ENCODE data around the gene PAPLN.

PAPLN gene

GRCh38 chr14:73232984-73233383 lies 4.3 kb upstream of the PAPLN start:
- no peak for DNase-seq (ENCODE audit: low read depth)

GRCh38 chr14:73233564-73233963 lies 3.7 kb upstream of the PAPLN start:
- DNase-seq (ENCODE audit: low read depth): no peak

- no peak for DNase-seq (ENCODE audit: low read depth)
These were observed 3.3 kb upstream of the PAPLN start for GRCh38 chr14:73234029-73234428.

GRCh38 chr14:73234586-73235394 lies 2.5 kb upstream of the PAPLN start:
- DNase-seq (ENCODE audit: low read depth): no peak

- no peak for DNase-seq (ENCODE audit: low read depth)
These were observed 1.7 kb upstream of the PAPLN start for GRCh38 chr14:73235531-73236155.

GRCh38 chr14:73236157-73236556 lies 1.1 kb upstream of the PAPLN start:
- no peak for DNase-seq (ENCODE audit: low read depth)

- no peak for DNase-seq (ENCODE audit: low read depth)
These were observed 521 bp upstream of the PAPLN start for GRCh38 chr14:73236752-73237218.

GRCh38 chr14:73237786-73238423 lies 599 bp downstream of the PAPLN start:
- DNase-seq (ENCODE audit: low read depth): no peak

GRCh38 chr14:73238424-73238852 lies 1.1 kb downstream of the PAPLN start:
- peak; percentile 65 for DNase-seq (ENCODE audit: low read depth)

GRCh38 chr14:73238941-73239340 lies 1.6 kb downstream of the PAPLN start:
- no peak for DNase-seq (ENCODE audit: low read depth)

- DNase-seq (ENCODE audit: low read depth): peak; percentile 48
These were observed 2.3 kb downstream of the PAPLN start for GRCh38 chr14:73239393-73240241.

GRCh38 chr14:73240816-73241480 lies 3.6 kb downstream of the PAPLN start:
- no peak for DNase-seq (ENCODE audit: low read depth)

GRCh38 chr14:73241481-73242165 lies 4.3 kb downstream of the PAPLN start:
- DNase-seq (ENCODE audit: low read depth): no peak

- DNase-seq (ENCODE audit: low read depth): peak; percentile 42
These were observed 5.1 kb downstream of the PAPLN start for GRCh38 chr14:73242357-73242901.

- DNase-seq (ENCODE audit: low read depth): no peak
These were observed 6.0 kb downstream of the PAPLN start for GRCh38 chr14:73243341-73243740.

- no peak for DNase-seq (ENCODE audit: low read depth)
These were observed 6.4 kb downstream of the PAPLN start for GRCh38 chr14:73243748-73244147.

GRCh38 chr14:73244541-73245290 lies 7.4 kb downstream of the PAPLN start:
- DNase-seq (ENCODE audit: low read depth): no peak

- DNase-seq (ENCODE audit: low read depth): peak; percentile 61
These were observed 8.4 kb downstream of the PAPLN start for GRCh38 chr14:73245480-73246325.

Measured in fibroblast of gingiva (primary cell).